ENCODE results near the gene ASPSCR1. TPM values are rescaled to one million over a fixed set of nuclear protein-coding genes. Genes with fewer than 3 reads are reported as not detected.
A peak's percentile ranks its signal among the peaks of the same experiment; 100 is the strongest.

Gene ASPSCR1
- total and polyA plus RNA-seq, 2 of the 4 experiments (the other 2 are of a cell fraction) = 7.2 to 17.2 TPM

DNA sequence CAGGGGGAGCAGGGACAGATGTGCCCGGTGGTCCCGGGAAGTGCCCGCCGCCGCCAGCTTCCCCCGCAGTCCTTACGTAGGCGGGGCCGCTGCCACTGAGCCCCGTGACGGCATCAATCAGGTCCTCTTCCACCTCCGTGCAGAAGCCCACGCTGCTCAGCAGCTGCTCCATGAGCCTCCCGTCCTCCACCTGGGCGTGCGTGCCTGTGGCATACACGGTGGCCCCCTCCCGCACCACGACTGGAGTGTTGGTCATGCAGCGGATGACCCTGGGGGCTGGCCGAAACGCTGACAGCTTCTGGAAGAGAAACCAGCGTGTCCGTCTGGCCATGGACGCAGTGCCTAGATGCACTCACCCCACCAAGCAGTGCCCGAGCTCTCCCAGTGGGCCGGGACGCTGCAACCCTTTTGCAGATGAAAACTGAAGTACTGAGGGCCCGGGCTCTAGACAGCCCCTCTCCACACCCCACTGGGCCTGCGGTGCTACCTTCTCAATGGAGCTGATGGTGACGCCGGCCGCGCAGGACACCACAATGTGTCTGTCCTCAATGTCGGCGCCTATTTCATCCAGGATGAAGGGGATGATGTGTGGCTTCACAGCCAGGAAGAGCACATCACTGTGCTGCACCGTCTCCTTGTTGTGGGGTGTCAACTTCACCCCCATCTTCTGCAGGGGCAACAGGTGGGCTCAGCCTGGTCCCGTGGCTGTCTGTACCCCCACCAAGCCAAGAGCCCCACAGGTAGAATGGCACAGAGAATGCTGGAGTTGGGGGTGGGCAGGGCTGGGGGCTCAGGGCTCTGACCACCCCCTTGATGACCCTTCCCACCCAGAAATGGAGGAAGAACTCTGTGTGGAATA is 42.4 kb upstream of the ASPSCR1 start:
- CTCF ChIA-PET = no interaction called here
- in situ Hi-C loops (cut with MboI; ENCODE audit: low sequenced_read_pairs) = no loop called here
- TF ChIP-seq, protein P1, sequence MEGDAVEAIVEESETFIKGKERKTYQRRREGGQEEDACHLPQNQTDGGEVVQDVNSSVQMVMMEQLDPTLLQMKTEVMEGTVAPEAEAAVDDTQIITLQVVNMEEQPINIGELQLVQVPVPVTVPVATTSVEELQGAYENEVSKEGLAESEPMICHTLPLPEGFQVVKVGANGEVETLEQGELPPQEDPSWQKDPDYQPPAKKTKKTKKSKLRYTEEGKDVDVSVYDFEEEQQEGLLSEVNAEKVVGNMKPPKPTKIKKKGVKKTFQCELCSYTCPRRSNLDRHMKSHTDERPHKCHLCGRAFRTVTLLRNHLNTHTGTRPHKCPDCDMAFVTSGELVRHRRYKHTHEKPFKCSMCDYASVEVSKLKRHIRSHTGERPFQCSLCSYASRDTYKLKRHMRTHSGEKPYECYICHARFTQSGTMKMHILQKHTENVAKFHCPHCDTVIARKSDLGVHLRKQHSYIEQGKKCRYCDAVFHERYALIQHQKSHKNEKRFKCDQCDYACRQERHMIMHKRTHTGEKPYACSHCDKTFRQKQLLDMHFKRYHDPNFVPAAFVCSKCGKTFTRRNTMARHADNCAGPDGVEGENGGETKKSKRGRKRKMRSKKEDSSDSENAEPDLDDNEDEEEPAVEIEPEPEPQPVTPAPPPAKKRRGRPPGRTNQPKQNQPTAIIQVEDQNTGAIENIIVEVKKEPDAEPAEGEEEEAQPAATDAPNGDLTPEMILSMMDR (conservative IDR thresholded peaks at IDR 0.05; ENCODE audit: low read depth, low read length) = no peak
- TF ChIP-seq MAFK (IDR thresholded peaks at IDR 0.05; ENCODE audit: low read depth, low read length) = no peak
- no peak for TF ChIP-seq BHLHE40 (IDR thresholded peaks at IDR 0.05; ENCODE audit: low read depth, low read length)
- no peak for TF ChIP-seq NFE2L2 (IDR thresholded peaks at IDR 0.05; ENCODE audit: low read depth, low read length)
- no peak for TF ChIP-seq MAZ (IDR thresholded peaks at IDR 0.05; ENCODE audit: borderline replicate concordance, low read depth, low read length)
- no peak for TF ChIP-seq RCOR1 (IDR thresholded peaks at IDR 0.05; ENCODE audit: insufficient replicate concordance, low read length)
- TF ChIP-seq, protein P2, sequence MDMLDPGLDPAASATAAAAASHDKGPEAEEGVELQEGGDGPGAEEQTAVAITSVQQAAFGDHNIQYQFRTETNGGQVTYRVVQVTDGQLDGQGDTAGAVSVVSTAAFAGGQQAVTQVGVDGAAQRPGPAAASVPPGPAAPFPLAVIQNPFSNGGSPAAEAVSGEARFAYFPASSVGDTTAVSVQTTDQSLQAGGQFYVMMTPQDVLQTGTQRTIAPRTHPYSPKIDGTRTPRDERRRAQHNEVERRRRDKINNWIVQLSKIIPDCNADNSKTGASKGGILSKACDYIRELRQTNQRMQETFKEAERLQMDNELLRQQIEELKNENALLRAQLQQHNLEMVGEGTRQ (IDR thresholded peaks at IDR 0.05; ENCODE audit: low read depth, low read length) = no peak
- no peak for TF ChIP-seq POLR2A (IDR thresholded peaks at IDR 0.05; ENCODE audit: low read depth, low read length)
- TF ChIP-seq FOS (IDR thresholded peaks at IDR 0.05; ENCODE audit: low read depth, low read length) = no peak
- no peak for TF ChIP-seq RFX5 (IDR thresholded peaks at IDR 0.05; ENCODE audit: low read depth, low read length)
- no peak for TF ChIP-seq CEBPB (IDR thresholded peaks at IDR 0.05; ENCODE audit: low read depth, low read length)
- TF ChIP-seq RAD21 (IDR thresholded peaks at IDR 0.05; ENCODE audit: low read length) = no peak
- TF ChIP-seq SMC3 (IDR thresholded peaks at IDR 0.05; ENCODE audit: low read depth, low read length) = no peak
- TF ChIP-seq CHD1 (IDR thresholded peaks at IDR 0.05; ENCODE audit: low read depth, low read length) = no peak
- TF ChIP-seq, protein P3, sequence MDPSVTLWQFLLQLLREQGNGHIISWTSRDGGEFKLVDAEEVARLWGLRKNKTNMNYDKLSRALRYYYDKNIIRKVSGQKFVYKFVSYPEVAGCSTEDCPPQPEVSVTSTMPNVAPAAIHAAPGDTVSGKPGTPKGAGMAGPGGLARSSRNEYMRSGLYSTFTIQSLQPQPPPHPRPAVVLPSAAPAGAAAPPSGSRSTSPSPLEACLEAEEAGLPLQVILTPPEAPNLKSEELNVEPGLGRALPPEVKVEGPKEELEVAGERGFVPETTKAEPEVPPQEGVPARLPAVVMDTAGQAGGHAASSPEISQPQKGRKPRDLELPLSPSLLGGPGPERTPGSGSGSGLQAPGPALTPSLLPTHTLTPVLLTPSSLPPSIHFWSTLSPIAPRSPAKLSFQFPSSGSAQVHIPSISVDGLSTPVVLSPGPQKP (IDR thresholded peaks at IDR 0.05; ENCODE audit: borderline replicate concordance, low read depth, low read length) = no peak

More for the DNA sequence above, 42.4 kb upstream of the ASPSCR1 start:
- H3K27me3 ChIP-seq (ENCODE audit: control insufficient read depth, insufficient read depth, low read length) = no peaks in the 10 kb centered on the region; the same call in 1 of the 2 replicates
- H3K27ac ChIP-seq (ENCODE audit: insufficient read depth, low read length) = no peak overlapping the region
- 91% methylated on average over 23 of the region's 38 CpGs; no CpG with 5 or more reads in 1 of the 2 experiments for WGBS, 2 experiments (ENCODE audit: extremely low coverage in 2 of 2, insufficient read length in 1 of 2)
- peaks cover 27% of the 10 kb centered on the region; the same call in 1 of the 2 replicates for H3K36me3 ChIP-seq (ENCODE audit: control insufficient read depth, insufficient read depth, low read length)
- no peak overlapping the region for H3K4me2 ChIP-seq (ENCODE audit: low read depth, low read length)
- ATAC-seq (ENCODE audit: low read depth) (no peak), DNase-seq (no peak)
- BruUV-seq (replicated peaks) = no TSS peak
- H2AFZ ChIP-seq (replicated peaks; ENCODE audit: low read length, poor library complexity) = no peak overlapping the region
- no peak overlapping the region for H4K8ac ChIP-seq (ENCODE audit: low read depth in 2 of 2, low read length in 2 of 2)
- POLR2A ChIA-PET (ENCODE audit: unreplicated experiment) = no interaction called here
- peak overlapping the region; percentile 9 for H2AK9ac ChIP-seq (replicated peaks; ENCODE audit: low read depth, low read length, poor library complexity)
- H4K5ac ChIP-seq (ENCODE audit: low read depth, low read length) = no peak overlapping the region
- H3K4me1 ChIP-seq (ENCODE audit: control insufficient read depth, insufficient read depth, low read length) = peaks cover 4% of the 10 kb centered on the region
- H4K91ac ChIP-seq (ENCODE audit: insufficient read depth, low read depth, low read length) = no peak overlapping the region
- H3K18ac ChIP-seq (ENCODE audit: low read depth, low read length) = no peak overlapping the region
- H3K9ac ChIP-seq (ENCODE audit: low read depth, low read length) = no peak overlapping the region
- H2AK5ac ChIP-seq (ENCODE audit: low read depth, low read length) = no peak overlapping the region
- no peak overlapping the region for H3K56ac ChIP-seq (ENCODE audit: extremely low read depth, insufficient read depth, low read length)
- H3K9me3 ChIP-seq (ENCODE audit: control insufficient read depth, insufficient read depth, low read length) = no peaks in the 10 kb centered on the region
- H2BK15ac ChIP-seq (ENCODE audit: low read depth, low read length) = no peak overlapping the region
- H3K23ac ChIP-seq (ENCODE audit: low read depth, low read length) = no peak overlapping the region
- H3K4ac ChIP-seq (ENCODE audit: low read depth, low read length) = no peak overlapping the region
- no peak overlapping the region for H2BK5ac ChIP-seq (ENCODE audit: low read depth, low read length, poor library complexity, severe bottlenecking)
- no peak overlapping the region for H3K14ac ChIP-seq (replicated peaks; ENCODE audit: low read depth, low read length)
- H2BK120ac ChIP-seq (ENCODE audit: low read depth, low read length) = no peak overlapping the region
- H4K20me1 ChIP-seq (ENCODE audit: insufficient read depth, low read length) = peaks cover 11% of the 10 kb centered on the region
- no peak overlapping the region for H2BK20ac ChIP-seq (ENCODE audit: low read depth, low read length)
- peaks cover 8% of the 10 kb centered on the region for H3K9me1 ChIP-seq (ENCODE audit: insufficient read depth, low read length)
- H3K79me1 ChIP-seq (ENCODE audit: low read depth in 1 of 2, low read length in 2 of 2) = peaks cover 9 to 37% of the 10 kb centered on the region in 2 experiments
- dilution Hi-C loops (cut with HindIII; ENCODE audit: low sequenced_read_pairs, unreplicated experiment) = no loop called here
- intact Hi-C loops (cut with micrococcal nuclease) = no loop called here
- H3K4me3 ChIP-seq (ENCODE audit: insufficient read depth, low read depth, low read length) = no peak overlapping the region
